ENCODE data around the gene DBH.

Gene DBH

DNA sequence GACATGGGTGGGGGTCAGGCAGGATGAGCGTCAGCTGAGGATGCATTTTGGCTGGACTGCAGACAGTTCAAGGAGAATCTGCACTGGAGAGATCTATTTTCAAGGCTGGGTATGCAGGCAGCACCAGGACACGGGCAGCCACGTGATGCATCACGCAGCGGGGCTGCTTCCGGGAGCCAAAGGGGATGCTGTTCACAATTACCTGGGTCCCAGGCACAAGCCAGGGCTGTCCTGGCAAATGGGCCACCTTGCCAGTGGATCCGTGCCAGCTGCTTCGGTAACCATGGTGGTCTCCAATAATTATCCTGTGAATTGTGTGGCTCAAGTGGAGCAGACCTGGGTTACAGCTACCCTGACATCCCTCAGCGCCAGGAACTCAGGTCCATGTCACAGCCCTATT lies 17.5 kb downstream of the DBH start:
- DNase-seq (ENCODE audit: low spot score), result no peak
- in situ Hi-C loops (cut with MboI; ENCODE audit: low pct_unique_long_range_greater_than_20kb, low sequenced_read_pairs, unreplicated experiment), result no loop called here
- no peak for TF ChIP-seq CTCF (IDR thresholded peaks at IDR 0.05; ENCODE audit: extremely low read depth, insufficient read depth, missing control alignments)

DNA sequence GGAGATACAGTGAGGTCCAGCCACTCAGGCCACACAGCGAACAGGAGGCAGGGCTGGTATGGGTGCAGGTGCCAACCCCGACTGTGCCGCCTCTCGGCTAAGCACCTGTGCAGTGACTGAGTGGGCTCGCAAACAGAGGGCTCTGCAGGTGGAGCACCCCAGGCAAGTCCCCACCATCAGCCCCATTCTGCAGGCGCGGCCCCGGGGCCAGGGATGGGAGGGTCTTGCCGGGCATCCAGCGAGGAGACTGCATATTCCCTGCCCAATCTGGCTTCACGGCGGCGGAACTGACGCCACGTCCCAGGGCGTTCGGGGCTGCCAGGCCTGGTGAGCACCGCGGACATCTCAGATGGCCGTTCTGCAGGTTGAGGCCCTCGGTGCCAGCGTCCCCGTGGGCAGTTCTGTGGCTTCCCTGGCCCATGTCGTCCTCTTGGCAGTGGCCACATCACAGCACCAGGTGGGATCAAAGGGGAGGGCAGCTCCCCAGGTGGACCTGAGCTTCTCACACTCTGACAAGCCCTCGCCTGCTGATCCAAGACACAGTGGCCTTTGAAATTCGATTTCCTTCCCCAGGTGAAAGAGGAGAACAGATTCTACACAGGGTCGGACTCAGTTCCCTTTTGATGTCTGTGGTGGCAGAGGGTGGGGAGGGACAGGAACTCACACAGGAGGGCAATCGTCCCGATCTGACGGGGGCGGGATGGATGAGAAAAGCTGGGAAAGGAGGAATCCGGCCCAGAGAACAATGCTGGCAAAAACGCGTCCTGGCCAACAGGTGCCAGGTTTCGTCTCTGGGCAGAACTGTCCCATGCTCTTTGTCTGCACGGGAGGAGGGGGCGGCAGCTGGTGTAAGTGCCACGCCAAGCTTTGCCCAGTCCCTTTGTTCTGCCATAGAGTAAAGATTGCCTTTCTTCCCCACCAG lies 18.8 kb downstream of the DBH start:
- DNase-seq (ENCODE audit: low spot score), result no peak
- in situ Hi-C loops (cut with MboI; ENCODE audit: low pct_unique_long_range_greater_than_20kb, low sequenced_read_pairs, unreplicated experiment), result no loop called here
- TF ChIP-seq CTCF (IDR thresholded peaks at IDR 0.05; ENCODE audit: extremely low read depth, insufficient read depth, missing control alignments), result no peak

- no peak for TF ChIP-seq CTCF (IDR thresholded peaks at IDR 0.05; ENCODE audit: extremely low read depth, insufficient read depth, missing control alignments)
- in situ Hi-C loops (cut with MboI; ENCODE audit: low pct_unique_long_range_greater_than_20kb, low sequenced_read_pairs, unreplicated experiment), result no loop called here
- DNase-seq (ENCODE audit: low spot score), result no peak
Observed at GRCh38 chr9:133655701-133656100, 19.5 kb downstream of the DBH start.

DNA sequence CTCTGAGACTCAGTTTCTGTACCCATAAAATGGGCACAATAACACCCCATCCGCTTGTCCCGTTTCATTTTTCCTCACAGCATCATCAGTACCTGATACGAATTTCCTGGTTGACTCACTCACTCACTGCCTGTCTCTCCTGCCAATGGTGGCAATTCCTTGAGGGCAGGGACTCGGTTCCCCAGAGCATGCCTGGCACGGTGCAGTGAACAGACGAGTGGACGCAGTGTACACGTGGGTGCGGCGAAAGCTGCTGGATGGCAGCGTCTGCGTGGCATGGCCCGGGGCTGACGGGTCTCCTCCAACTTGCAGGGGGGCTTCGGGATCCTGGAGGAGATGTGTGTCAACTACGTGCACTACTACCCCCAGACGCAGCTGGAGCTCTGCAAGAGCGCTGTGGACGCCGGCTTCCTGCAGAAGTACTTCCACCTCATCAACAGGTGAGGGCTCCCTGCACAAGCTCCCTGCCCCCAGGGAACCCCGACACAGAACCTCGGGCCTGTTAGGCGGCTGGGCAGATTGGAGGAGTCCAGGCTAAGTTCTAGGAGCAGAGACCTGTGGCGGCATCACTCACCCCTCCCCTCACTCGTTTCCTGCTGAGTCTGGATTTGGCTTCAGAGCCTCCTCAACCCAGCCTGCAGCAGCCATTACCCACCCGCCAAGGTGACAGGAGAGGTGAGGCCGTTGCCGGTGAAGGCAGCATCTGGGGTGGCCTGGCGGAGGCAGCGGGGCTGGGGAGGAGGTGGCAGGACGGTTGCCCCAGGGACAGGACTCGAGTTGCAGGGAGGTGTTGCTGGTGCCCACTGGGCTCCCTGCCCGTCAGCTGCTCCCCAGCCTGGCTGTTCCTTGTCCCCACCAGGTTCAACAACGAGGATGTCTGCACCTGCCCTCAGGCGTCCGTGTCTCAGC lies 20.3 kb downstream of the DBH start:
- DNase-seq (ENCODE audit: low spot score), result no peak
- in situ Hi-C loops (cut with MboI; ENCODE audit: low pct_unique_long_range_greater_than_20kb, low sequenced_read_pairs, unreplicated experiment), result no loop called here
- TF ChIP-seq CTCF (IDR thresholded peaks at IDR 0.05; ENCODE audit: extremely low read depth, insufficient read depth, missing control alignments), result no peak

DNA sequence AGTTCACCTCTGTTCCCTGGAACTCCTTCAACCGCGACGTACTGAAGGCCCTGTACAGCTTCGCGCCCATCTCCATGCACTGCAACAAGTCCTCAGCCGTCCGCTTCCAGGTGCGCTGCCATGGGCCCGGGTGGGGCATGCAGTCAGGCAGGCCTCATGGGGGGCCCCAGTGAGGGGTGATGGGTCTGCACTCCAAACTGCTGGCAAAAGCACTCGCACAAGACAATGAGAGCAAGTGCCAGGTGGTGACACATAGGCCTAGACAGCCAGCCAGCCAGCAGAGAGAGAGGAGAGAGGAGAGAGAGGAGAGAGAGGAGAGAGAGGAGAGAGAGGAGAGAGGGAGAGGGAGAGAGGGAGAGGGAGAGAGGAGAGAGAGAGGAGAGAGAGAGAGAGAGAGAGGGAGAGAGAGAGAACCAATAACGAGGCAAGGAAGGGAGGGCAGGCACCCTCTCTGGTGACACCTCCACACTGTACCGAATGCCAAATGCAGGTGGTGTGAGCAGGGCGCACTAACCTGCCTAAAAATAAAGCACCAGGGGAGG lies 21.0 kb downstream of the DBH start:
- TF ChIP-seq CTCF (IDR thresholded peaks at IDR 0.05; ENCODE audit: extremely low read depth, insufficient read depth, missing control alignments), result no peak
- no peak for DNase-seq (ENCODE audit: low spot score)
- in situ Hi-C loops (cut with MboI; ENCODE audit: low pct_unique_long_range_greater_than_20kb, low sequenced_read_pairs, unreplicated experiment), result no loop called here

All from GM13977 (cell line).